ENCODE data around the gene SH3TC2.

The SH3TC2 gene

GRCh38 chr5:148995791-148996190 is 67.1 kb downstream of the SH3TC2 start:
- no peak for DNase-seq

- no peak for DNase-seq
Observed at GRCh38 chr5:148993283-148993936, 69.5 kb downstream of the SH3TC2 start.

GRCh38 chr5:148992265-148992664 is 70.6 kb downstream of the SH3TC2 start:
- no peak for DNase-seq

- DNase-seq = no peak
Observed at GRCh38 chr5:148991566-148991965, 71.3 kb downstream of the SH3TC2 start.

- DNase-seq = no peak
Observed at GRCh38 chr5:148990817-148991216, 72.0 kb downstream of the SH3TC2 start.

GRCh38 chr5:148989567-148989966 is 73.3 kb downstream of the SH3TC2 start:
- no peak for DNase-seq

- DNase-seq = no peak
Observed at GRCh38 chr5:148988328-148988727, 74.5 kb downstream of the SH3TC2 start.

GRCh38 chr5:148986636-148987035 is 76.2 kb downstream of the SH3TC2 start:
- DNase-seq = no peak

- DNase-seq = no peak
Observed at GRCh38 chr5:148984345-148984744, 78.5 kb downstream of the SH3TC2 start.

GRCh38 chr5:148981353-148981752 is 81.5 kb downstream of the SH3TC2 start:
- no peak for DNase-seq

GRCh38 chr5:148980731-148981130 is 82.1 kb downstream of the SH3TC2 start:
- no peak for DNase-seq

- no peak for DNase-seq
Observed at GRCh38 chr5:148979083-148979723, 83.7 kb downstream of the SH3TC2 start.

- no peak for DNase-seq
Observed at GRCh38 chr5:148978370-148979082, 84.3 kb downstream of the SH3TC2 start.

- DNase-seq = no peak
Observed at GRCh38 chr5:148976569-148977381, 86.1 kb downstream of the SH3TC2 start.

GRCh38 chr5:148974642-148975327 is 88.1 kb downstream of the SH3TC2 start:
- DNase-seq = no peak

- DNase-seq = no peak
Observed at GRCh38 chr5:148973455-148973854, 89.4 kb downstream of the SH3TC2 start.

GRCh38 chr5:148972974-148973374 is 89.9 kb downstream of the SH3TC2 start:
- no peak for DNase-seq

GRCh38 chr5:148972396-148972795 is 90.5 kb downstream of the SH3TC2 start:
- DNase-seq = no peak

GRCh38 chr5:148970876-148971275 is 92.0 kb downstream of the SH3TC2 start:
- DNase-seq = no peak

- DNase-seq = no peak
Observed at GRCh38 chr5:148970228-148970627, 92.6 kb downstream of the SH3TC2 start.

GRCh38 chr5:148969291-148969690 is 93.6 kb downstream of the SH3TC2 start:
- no peak for DNase-seq

- DNase-seq = no peak
Observed at GRCh38 chr5:148968311-148968710, 94.6 kb downstream of the SH3TC2 start.

GRCh38 chr5:148967783-148968182 is 95.1 kb downstream of the SH3TC2 start:
- DNase-seq = no peak
